ENCODE data around the gene MMP26.

MMP26 gene

DNA sequence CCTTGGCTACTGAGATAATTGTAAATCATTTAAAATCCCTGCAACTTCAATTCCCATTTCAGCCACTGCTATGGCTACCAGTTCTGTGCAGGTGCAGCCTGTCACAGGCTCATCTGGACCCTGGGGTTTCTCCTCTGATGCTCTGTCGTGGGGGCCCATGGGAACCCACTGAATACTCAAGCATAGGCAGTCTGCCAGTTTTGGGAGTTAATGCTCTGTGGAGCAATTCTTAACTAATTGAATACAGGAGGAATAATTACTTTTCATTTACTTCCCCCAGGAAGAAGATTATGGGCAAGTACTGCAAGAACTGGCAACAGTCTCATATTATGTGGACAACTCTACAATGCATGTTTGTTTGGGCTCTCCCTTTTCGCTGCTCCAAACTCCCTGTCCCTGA lies 32.8 kb upstream of the MMP26 start (continued):
- no peak for TF ChIP-seq ZNF660 (tag by site-specific recombination; IDR thresholded peaks at IDR 0.05)
- TF ChIP-seq KLF7 (tag by site-specific recombination; IDR thresholded peaks at IDR 0.05; ENCODE audit: borderline replicate concordance): no peak
- TF ChIP-seq ZNF510 (tag by site-specific recombination; IDR thresholded peaks at IDR 0.05; ENCODE audit: insufficient replicate concordance): no peak
- TF ChIP-seq ZNF37A (tag by site-specific recombination; IDR thresholded peaks at IDR 0.05): no peak
- TF ChIP-seq ZNF391 (tag by site-specific recombination; IDR thresholded peaks at IDR 0.05; ENCODE audit: borderline replicate concordance, low read depth): no peak
- no peak for TF ChIP-seq ZEB2 (tag by site-specific recombination; IDR thresholded peaks at IDR 0.05)

GRCh38 chr11:4672470-4672869 lies 32.1 kb upstream of the MMP26 start:
- POLR2A ChIA-PET: no interaction called here
- Histone ChIP-seq H3K4me3 (ENCODE audit: low read depth, low read length) (no peak overlapping the region), H3K4me1 (ENCODE audit: control insufficient read depth, insufficient read depth, low read length) (no peaks in the 10 kb centered on the region), H3K27ac (ENCODE audit: extremely low read depth, low read depth, low read length) (no peak overlapping the region), H3K36me3 (ENCODE audit: control insufficient read depth in 2 of 2, insufficient read depth in 1 of 2, low read length in 2 of 2) (no peaks in the 10 kb centered on the region), H3K9me3 (ENCODE audit: control insufficient read depth, insufficient read depth, low read depth, low read length) (no peaks in the 10 kb centered on the region)
- CTCF ChIA-PET: no interaction called here
- TF ChIP-seq, protein P1, sequence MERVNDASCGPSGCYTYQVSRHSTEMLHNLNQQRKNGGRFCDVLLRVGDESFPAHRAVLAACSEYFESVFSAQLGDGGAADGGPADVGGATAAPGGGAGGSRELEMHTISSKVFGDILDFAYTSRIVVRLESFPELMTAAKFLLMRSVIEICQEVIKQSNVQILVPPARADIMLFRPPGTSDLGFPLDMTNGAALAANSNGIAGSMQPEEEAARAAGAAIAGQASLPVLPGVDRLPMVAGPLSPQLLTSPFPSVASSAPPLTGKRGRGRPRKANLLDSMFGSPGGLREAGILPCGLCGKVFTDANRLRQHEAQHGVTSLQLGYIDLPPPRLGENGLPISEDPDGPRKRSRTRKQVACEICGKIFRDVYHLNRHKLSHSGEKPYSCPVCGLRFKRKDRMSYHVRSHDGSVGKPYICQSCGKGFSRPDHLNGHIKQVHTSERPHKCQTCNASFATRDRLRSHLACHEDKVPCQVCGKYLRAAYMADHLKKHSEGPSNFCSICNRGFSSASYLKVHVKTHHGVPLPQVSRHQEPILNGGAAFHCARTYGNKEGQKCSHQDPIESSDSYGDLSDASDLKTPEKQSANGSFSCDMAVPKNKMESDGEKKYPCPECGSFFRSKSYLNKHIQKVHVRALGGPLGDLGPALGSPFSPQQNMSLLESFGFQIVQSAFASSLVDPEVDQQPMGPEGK (tag by site-specific recombination; IDR thresholded peaks at IDR 0.05): no peak
- TF ChIP-seq YY1 (tag by site-specific recombination; IDR thresholded peaks at IDR 0.05) (no peak), ZSCAN16 (tag by site-specific recombination; IDR thresholded peaks at IDR 0.05) (no peak), SP2 (tag by site-specific recombination; IDR thresholded peaks at IDR 0.05) (no peak)

DNA sequence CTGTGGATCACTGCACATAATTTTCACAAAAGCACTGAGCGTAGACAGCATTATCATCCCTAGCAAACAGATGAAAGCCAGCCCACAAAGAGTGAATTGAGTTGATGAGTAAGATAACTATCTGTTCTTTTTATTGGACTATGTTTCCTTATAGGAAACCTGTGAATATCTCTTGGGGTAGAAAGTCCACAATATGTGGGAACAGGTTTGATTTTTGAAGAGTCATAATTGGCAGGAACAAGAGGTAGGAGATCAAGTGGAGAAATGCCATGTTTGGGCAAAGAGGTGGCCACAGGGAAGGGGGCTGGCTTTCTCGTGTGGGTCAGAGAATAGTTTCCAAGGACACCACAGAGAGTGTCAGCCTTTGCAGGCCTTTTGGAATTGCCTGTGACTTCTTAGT lies 30.8 kb upstream of the MMP26 start:
- no peak overlapping the region for H3K27ac ChIP-seq (ENCODE audit: extremely low read depth, low read depth, low read length)
- H3K36me3 ChIP-seq (ENCODE audit: control insufficient read depth in 2 of 2, insufficient read depth in 1 of 2, low read length in 2 of 2): no peaks in the 10 kb centered on the region
- ChIA-PET POLR2A (no interaction called here), CTCF (no interaction called here)
- H3K4me3 ChIP-seq (ENCODE audit: low read depth, low read length): no peak overlapping the region
- H3K9me3 ChIP-seq (ENCODE audit: control insufficient read depth, insufficient read depth, low read depth, low read length): no peaks in the 10 kb centered on the region
- no peak for TF ChIP-seq TCF7L2 (IDR thresholded peaks at IDR 0.05; ENCODE audit: borderline replicate concordance, low read depth, low read length)
- no peak for TF ChIP-seq ZNF366 (tag by site-specific recombination; conservative IDR thresholded peaks at IDR 0.05)
- no peak for TF ChIP-seq TSHZ1 (tag by site-specific recombination; IDR thresholded peaks at IDR 0.05; ENCODE audit: borderline replicate concordance)
- no peak for TF ChIP-seq ZEB2 (tag by site-specific recombination; IDR thresholded peaks at IDR 0.05)
- no peaks in the 10 kb centered on the region for H3K4me1 ChIP-seq (ENCODE audit: control insufficient read depth, insufficient read depth, low read length)

DNA sequence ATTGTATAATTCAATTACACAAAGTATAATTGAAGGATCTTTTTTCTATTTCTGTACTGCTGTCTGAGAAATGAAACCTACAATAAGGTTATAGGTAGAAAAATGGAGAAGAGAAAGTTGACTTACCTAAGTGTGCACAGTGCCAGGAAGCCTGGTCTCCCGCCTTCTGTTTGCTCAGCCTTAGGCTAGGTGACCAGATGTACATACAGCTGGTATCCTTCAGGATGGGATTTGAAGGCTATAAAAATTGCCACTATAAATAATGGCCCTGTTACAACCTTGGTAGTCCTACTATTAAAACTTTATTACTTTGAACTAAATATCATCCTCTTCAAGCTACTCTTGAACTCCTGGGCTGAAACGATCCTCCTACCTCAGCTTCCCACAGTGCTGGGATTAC lies 26.6 kb upstream of the MMP26 start:
- POLR2A ChIA-PET: no interaction called here
- Histone ChIP-seq H3K27ac (ENCODE audit: extremely low read depth, low read depth, low read length) (no peak overlapping the region), H3K4me1 (ENCODE audit: control insufficient read depth, insufficient read depth, low read length) (no peaks in the 10 kb centered on the region), H3K4me3 (ENCODE audit: low read depth, low read length) (no peak overlapping the region), H3K36me3 (ENCODE audit: control insufficient read depth in 2 of 2, insufficient read depth in 1 of 2, low read length in 2 of 2) (no peaks in the 10 kb centered on the region), H3K9me3 (ENCODE audit: control insufficient read depth, insufficient read depth, low read depth, low read length) (no peaks in the 10 kb centered on the region)
- CTCF ChIA-PET: interaction anchor here (1.0 kb wide), 1 partner anchor 48 kb away, joined by 6 read pairs; no protein-coding TSS in a partner anchor
- no peak for TF ChIP-seq EGR2 (tag by site-specific recombination; IDR thresholded peaks at IDR 0.05; ENCODE audit: low read depth)
- TF ChIP-seq ZNF214 (tag by site-specific recombination; IDR thresholded peaks at IDR 0.05; ENCODE audit: borderline replicate concordance): no peak
- no peak for TF ChIP-seq ZNF785 (tag by site-specific recombination; IDR thresholded peaks at IDR 0.05)
- TF ChIP-seq ZNF221 (tag by site-specific recombination; IDR thresholded peaks at IDR 0.05; ENCODE audit: borderline replicate concordance): no peak
- TF ChIP-seq ZNF645 (tag by site-specific recombination; IDR thresholded peaks at IDR 0.05): no peak
- TF ChIP-seq ZNF10 (tag by site-specific recombination; IDR thresholded peaks at IDR 0.05): no peak
- no peak for TF ChIP-seq BCL11B (tag by site-specific recombination; IDR thresholded peaks at IDR 0.05; ENCODE audit: low read depth)
- no peak for TF ChIP-seq YY2 (tag by site-specific recombination; IDR thresholded peaks at IDR 0.05)
- no peak for TF ChIP-seq GLIS2 (tag by site-specific recombination; IDR thresholded peaks at IDR 0.05)
- TF ChIP-seq, protein P1 (tag by site-specific recombination; IDR thresholded peaks at IDR 0.05): no peak
- TF ChIP-seq KLF9 (tag by site-specific recombination; IDR thresholded peaks at IDR 0.05; ENCODE audit: low read depth): no peak

Measured in HEK293 (cell line).